ENCODE measurements around the gene EPHA4.

The EPHA4 gene

DNA sequence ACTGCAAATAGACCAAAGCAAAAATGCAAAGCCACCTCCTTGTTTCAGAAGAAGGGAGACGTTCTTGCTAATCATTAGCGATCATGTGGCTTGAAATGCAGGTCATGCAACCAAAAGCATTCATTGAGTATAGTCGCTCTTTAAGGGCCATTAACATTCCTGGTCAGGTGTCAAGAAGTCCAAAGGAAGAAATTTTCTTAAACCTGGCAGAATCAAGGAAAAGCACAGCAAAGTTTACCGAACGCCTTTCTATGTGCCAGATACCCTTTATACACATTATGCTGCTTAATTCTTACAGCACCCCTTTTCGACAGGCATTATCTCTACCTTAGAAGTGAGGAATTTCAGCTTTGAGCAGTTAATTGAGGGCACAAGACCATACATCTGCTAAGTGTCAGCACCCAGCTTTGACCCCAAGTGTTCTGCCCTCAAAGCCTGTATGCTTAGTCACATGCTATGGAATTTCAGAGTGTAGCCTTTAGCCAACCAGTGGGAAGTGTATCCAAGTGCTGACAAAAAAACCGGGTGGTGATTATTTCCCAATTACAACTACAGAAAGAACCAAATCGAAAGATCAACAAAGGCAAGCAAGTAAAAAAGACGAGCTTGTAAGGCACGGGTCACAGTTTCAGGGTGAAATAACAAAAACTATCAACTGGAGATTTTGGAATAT is 70.8 kb downstream of the EPHA4 start:
- DNase-seq, result no peak

GRCh38 chr2:221500501-221501209 is 71.4 kb downstream of the EPHA4 start:
- DNase-seq, result no peak

DNA sequence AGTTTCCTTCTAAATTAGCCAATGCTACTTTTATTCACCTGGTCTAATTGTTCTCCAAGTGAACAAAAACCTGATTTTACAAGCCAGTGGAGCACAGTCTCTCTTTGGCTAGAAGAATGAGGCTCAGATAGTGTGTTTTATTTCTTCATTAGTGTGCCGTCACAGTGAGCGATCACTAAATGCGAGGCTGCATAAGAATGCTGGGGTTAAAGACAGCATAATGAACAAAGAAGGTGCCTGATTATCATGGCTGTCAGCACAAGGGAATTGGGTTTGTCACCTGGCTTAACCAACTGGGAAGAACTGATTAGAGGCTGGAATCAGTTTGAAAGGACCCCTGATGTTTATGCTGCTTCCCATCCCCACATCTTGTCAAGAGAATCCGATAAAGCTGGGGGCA is 76.4 kb downstream of the EPHA4 start:
- no peak for DNase-seq

GRCh38 chr2:221494556-221494955 is 77.5 kb downstream of the EPHA4 start:
- no peak for DNase-seq

GRCh38 chr2:221493391-221493790 is 78.7 kb downstream of the EPHA4 start:
- no peak for DNase-seq

DNA sequence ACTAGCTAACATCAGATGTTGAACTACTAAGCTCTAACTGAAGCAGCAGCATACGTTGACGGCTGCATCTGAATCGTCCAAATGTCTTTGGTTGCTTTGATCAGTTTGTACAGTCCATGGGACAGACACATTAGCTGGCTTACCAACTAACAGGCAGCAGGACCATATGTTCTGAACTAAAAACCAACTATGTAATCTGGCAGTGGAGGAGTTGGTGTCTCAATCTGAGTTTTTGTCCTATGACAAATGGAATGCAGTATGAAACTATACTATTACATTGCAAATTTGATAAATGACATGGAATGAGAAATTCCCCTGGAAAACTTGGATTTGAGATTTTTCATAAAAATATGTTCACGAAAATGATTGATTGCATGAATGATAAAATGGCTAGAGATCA is 79.5 kb downstream of the EPHA4 start:
- DNase-seq, result no peak

- no peak for DNase-seq
Measured at GRCh38 chr2:221490506-221491060, 81.5 kb downstream of the EPHA4 start.

DNA sequence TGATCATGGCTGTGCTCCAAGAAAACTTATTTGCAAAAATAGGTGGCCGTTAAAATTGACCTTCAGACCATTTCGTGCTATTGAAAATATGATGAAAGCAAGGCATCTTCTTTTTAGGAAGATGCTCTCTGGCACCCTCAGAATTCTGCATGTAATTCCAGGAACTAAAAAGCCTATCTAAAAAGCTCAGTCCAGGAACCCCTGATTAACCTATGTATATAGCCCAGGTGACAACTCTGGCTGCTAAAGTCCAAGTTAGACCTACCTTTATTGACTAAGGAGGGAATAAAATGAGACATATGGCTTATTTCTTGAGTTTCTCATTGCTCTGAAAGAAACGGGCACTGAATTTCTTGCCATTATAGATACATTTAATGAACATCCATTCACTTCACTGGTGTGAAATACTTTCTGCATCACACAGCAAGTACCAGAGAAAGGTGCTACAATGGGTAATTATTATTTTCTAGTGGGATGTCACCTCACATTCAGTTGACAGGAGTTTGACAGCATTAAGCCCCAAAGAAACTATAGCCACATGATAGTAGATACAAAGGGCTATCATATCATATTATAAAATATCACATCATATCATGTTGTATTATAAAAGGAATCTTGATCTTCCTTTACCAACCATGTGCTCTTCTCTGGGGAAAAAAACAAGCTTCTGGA is 83.8 kb downstream of the EPHA4 start:
- DNase-seq, result no peak

- no peak for DNase-seq
Measured at GRCh38 chr2:221486106-221486505, 86.0 kb downstream of the EPHA4 start.

- no peak for DNase-seq
Measured at GRCh38 chr2:221485503-221485870, 86.6 kb downstream of the EPHA4 start.

DNA sequence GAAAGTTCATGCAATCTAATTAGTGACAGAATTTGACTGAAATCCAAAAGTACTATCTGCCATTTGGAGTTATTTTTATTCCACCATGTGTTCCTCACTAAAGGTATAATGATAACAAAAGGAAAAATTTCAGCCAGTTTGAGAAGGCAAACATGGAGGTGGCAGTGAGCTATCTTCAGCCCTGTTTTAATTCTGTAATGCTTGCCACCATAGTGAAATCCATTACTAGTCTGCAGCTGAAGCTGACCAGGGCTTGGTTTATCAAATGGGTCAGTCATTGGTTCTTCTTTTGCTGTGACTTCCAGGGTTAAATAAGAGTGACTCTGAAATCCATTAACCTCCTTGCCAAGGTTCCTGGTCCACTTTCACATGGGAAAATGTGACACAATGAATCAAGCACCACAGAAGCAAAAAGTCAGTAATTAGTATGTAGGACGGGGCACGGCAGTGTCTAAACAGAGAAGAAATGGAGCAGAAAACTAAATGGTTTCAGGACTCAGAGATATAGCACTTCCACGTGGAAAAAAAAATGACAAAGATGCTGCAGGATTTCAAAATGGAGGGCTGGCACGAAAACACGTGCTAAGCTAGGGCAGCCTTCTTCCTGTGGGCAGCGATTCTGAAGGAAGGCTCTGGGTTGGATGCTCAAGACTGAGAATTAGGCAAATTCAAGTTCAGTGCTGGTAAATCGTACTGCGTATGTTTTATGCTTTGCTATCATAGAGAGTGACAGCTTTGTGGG is 87.2 kb downstream of the EPHA4 start:
- DNase-seq, result no peak

- no peak for DNase-seq
Measured at GRCh38 chr2:221482666-221483455, 89.2 kb downstream of the EPHA4 start.

DNA sequence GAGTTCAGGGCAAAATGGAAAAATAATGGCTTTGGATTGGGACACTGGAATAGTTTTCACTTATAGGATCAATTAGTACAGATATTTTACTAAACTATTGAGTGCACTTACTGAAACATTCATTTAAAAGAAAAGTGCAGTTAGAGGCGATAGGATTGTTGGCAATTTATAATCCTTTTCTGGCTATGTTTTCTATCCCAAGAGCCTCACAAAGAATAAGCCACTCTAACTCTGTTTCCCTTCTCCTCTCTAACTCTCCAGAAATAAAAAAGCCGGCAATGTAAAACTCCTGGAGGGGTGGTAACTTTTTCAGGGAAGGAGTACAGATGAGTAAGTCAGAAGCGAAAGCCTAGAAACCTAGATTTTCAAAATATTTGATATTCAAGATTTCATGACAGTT is 91.3 kb downstream of the EPHA4 start:
- DNase-seq, result no peak

DNA sequence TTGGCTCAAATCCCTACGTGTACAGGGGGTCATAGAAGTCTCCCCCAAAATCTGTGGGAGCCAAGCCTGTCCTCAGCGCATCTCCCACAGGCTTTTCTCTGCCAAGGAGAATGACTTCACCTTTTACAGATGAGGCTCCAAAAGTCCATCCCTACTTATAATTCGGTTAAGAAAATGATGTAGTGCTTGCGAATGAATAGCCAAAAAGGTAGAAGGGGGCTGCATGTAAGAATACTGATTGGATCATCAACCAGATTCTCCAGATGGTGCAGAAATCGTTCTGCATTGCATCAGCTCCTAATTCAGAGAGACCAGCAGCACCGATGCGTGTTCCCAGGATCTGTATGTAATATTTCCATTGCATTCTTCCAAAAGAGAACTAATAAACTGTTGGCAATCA is 91.9 kb downstream of the EPHA4 start:
- DNase-seq, result no peak

GRCh38 chr2:221478485-221478863 is 93.6 kb downstream of the EPHA4 start:
- no peak for DNase-seq

DNA sequence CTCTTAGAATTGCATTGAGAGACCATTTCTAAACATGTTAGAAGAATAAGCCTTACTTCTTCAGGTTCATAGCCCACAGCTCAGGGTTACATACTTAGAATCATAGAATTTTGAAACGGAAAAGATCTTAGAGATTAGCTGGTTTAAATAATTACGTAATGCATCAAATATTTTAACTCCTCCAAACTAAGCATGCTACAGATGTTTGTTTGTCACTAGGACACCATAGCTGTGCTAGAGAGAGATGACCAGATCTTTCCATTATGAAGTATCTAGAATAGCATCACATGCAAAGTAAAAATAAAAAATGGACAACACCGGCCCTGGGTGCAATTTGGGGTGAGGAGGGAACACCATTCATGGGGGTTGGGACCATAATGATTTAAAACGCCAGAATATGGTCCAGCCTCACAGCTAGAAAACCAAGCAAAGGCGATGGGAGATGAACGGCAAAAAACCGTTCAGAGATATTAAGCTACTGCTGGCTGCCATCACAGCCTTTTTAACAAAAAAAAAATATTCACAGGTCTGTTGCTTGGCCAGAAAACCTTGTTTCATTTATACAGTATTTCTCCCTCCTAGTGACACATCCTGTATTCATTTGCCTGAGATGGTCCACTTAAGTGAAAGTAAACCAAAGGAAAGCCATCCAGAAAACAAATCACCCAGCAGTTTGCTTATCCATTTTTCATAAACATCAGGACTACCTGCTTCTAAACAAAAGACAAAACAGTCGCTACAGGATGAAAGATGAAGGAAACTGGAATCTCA is 94.2 kb downstream of the EPHA4 start:
- no peak for DNase-seq

GRCh38 chr2:221476195-221476594 is 95.9 kb downstream of the EPHA4 start:
- DNase-seq, result no peak

DNA sequence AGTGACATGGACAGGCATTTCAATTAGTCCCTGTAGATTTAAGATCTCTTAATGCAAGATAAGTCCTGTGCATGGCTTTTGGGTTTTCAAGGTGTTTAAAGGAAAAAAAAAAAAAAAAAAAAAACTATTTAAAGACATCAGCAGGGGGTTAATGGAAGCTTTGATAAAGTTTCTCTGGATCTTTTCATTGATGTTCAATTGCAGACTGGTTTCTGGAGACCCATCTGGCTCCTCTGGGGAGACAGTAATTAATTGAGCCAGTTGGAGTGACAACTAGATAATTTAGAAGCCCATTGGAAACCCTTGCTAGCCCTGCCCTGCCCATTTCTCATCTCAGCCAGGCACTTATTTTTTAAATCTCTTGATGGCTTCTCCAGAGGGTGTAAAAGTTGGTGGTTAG is 98.7 kb downstream of the EPHA4 start:
- DNase-seq, result no peak

- DNase-seq, result no peak
Measured at GRCh38 chr2:221468317-221468716, 103.8 kb downstream of the EPHA4 start.

GRCh38 chr2:221467610-221468009 is 104.5 kb downstream of the EPHA4 start:
- DNase-seq, result no peak

DNA sequence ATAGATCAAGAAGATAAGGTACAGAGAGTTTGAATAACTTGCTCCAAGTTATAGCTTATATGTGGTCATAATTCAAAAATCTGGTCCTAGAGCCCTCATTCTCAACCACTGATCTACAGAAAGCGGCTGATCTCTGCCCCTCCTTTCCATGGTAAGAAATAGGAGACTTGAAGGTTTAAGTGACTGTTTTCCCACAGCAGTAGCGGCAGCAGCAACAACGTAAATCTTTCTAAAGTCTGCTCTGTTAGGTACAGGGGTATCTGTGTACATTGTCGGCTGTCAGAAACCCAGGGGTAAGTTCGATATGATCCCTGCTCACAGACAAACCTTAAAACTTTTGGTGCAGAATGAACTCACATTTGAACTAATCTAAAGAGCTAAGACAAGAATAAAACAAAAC is 105.4 kb downstream of the EPHA4 start:
- no peak for DNase-seq

DNA sequence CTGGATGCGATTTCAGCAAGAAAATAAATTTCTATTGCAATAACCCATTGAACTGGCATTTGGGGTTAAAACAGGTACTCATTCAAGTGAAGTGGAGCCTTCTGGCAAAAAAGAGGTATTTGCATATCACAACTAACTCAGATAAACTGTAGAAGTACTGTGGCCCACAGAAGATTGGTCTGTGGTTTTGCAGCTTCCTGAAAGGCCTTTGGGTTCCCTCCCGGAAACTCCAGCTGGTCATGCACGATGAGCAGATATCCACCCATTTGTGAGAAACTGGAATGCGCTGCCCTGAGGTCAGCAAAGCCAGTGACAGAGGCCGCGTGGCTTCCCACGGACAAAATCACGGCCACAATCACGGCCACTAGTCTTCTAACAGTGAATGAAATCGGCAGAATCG is 106.3 kb downstream of the EPHA4 start:
- DNase-seq, result no peak
